Measurements from ENCODE around the gene DIPK1A.

DNA sequence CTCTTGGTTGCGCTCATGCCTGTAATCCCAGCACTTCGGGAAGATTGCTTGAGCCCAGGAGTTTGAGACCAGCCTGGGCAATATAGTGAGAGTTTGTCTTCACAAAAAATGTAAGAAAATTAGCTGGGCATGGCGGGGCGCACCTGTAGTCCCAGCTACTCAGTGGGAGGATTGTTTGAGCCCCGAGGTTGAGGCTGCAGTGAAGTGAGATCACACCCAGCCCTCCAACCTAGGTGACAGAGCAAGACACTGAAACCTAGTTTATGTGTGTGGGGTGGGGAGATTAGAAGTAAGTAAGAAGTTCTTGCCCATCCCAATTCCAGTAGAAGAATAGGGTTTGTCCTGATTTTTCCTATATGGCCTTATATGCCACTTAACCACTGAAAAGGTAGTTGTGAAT lies 127.4 kb downstream of the DIPK1A start:
- TF ChIP-seq, protein P1, sequence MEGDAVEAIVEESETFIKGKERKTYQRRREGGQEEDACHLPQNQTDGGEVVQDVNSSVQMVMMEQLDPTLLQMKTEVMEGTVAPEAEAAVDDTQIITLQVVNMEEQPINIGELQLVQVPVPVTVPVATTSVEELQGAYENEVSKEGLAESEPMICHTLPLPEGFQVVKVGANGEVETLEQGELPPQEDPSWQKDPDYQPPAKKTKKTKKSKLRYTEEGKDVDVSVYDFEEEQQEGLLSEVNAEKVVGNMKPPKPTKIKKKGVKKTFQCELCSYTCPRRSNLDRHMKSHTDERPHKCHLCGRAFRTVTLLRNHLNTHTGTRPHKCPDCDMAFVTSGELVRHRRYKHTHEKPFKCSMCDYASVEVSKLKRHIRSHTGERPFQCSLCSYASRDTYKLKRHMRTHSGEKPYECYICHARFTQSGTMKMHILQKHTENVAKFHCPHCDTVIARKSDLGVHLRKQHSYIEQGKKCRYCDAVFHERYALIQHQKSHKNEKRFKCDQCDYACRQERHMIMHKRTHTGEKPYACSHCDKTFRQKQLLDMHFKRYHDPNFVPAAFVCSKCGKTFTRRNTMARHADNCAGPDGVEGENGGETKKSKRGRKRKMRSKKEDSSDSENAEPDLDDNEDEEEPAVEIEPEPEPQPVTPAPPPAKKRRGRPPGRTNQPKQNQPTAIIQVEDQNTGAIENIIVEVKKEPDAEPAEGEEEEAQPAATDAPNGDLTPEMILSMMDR (IDR thresholded peaks at IDR 0.05), result no peak
- TF ChIP-seq POLR2A (IDR thresholded peaks at IDR 0.05), result no peak

All from esophagus squamous epithelium (tissue), 4 donors.